ENCODE data around the gene AMPD2.

Gene AMPD2

DNA sequence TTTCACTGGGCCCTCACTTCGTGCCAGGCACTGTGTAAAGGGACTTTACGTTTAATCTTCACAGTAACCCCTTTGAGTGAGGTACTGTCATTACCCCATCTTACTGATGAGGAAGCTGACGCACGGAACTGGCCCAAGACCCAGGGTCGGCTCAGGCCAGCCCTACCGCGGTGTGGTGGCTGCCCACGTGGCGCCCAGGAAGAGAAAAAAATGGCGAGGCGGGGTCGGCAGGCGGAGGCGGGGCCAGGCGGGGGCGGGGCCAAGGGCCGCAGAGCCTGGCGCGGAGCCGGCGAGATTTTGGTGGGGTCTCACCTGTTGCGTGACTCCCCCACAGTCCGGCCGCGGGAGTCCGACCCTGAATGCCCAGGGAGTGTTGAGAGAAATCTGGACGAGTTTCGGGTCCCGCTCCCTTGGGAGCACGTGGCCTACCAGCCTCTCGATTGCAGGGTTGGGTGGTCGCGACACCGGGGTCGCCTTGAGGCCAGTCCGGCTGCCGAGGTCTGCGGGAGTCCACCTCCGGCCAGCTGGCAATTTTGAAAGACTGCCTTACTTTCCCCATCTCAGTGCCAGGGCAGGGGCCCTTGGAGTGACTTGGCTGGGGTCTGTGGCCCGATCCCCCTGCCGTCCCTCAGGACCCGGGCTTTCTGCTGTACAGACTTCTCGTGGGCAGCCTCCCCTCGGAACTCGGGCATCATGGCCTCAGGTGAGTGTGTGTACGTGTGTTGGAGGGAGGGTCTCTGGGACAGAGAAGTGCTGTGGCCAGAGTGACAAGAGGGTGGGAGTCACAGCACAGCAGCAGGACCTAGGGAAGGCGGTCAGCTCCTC, at the start of gene AMPD2, which contains the start of gene GNAT2:
Gene AMPD2, plus strand, starts transcription at position 262 of the 825 bp plus-strand sequence. CDS start 1,339 bp downstream, outside the sequence.
Gene GNAT2, minus strand, starts transcription at position 41 of the 825 bp plus-strand sequence. CDS start 6,746 bp downstream, outside the sequence.
- DNase-seq (ENCODE audit: low read depth), result peak; percentile 41
- in situ Hi-C loops (cut with HindIII; ENCODE audit: low sequenced_read_pairs), result no loop called here
- TF ChIP-seq CTCF (IDR thresholded peaks at IDR 0.05; ENCODE audit: low read depth, low read length, missing control alignments), result no peak
- peak within 1 kb of the TSS; percentile 91 for H3K4me3 ChIP-seq (ENCODE audit: low read depth, low read length)

DNA sequence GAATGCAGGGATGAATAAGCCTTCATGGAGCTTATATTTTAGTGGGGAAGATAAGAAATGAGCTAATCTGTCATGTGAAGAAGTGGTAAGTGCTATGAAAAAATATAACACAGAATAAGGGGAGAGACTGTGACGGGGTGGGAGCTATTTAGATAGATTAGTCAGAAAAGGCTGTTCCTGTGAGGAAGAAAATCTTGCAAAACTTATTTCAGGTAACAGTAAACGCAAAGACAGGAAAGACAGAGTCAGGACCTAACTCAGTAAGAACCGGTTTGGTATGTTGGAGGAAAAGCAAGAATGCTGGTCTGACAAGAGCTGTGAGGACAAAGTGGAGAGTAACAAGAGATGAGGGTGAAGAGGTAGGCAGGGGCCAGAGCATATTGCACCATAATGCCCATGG, 49.2 kb upstream of the AMPD2 start:
- H3K4me3 ChIP-seq (ENCODE audit: low read depth, low read length), result no peak overlapping the region
- in situ Hi-C loops (cut with HindIII; ENCODE audit: low sequenced_read_pairs), result no loop called here
- TF ChIP-seq CTCF (IDR thresholded peaks at IDR 0.05; ENCODE audit: low read depth, low read length, missing control alignments), result no peak
- no peak for DNase-seq (ENCODE audit: low read depth)

- in situ Hi-C loops (cut with HindIII; ENCODE audit: low sequenced_read_pairs), result no loop called here
- H3K4me3 ChIP-seq (ENCODE audit: low read depth, low read length), result no peak overlapping the region
- DNase-seq (ENCODE audit: low read depth), result no peak
- no peak for TF ChIP-seq CTCF (IDR thresholded peaks at IDR 0.05; ENCODE audit: low read depth, low read length, missing control alignments)
Measured at GRCh38 chr1:109573785-109574184, 45.9 kb upstream of the AMPD2 start.

- H3K4me3 ChIP-seq (ENCODE audit: low read depth, low read length), result no peak overlapping the region
- TF ChIP-seq CTCF (IDR thresholded peaks at IDR 0.05; ENCODE audit: low read depth, low read length, missing control alignments), result no peak
- in situ Hi-C loops (cut with HindIII; ENCODE audit: low sequenced_read_pairs), result no loop called here
- no peak for DNase-seq (ENCODE audit: low read depth)
Measured at GRCh38 chr1:109578947-109579443, 40.6 kb upstream of the AMPD2 start.

- DNase-seq (ENCODE audit: low read depth), result peak; percentile 76
- in situ Hi-C loops (cut with HindIII; ENCODE audit: low sequenced_read_pairs), result no loop called here
- TF ChIP-seq CTCF (IDR thresholded peaks at IDR 0.05; ENCODE audit: low read depth, low read length, missing control alignments), result no peak
- H3K4me3 ChIP-seq (ENCODE audit: low read depth, low read length), result no peak overlapping the region
Measured at GRCh38 chr1:109579491-109579890, 40.1 kb upstream of the AMPD2 start.

GRCh38 chr1:109582021-109582420, 37.6 kb upstream of the AMPD2 start:
- TF ChIP-seq CTCF (IDR thresholded peaks at IDR 0.05; ENCODE audit: low read depth, low read length, missing control alignments), result no peak
- in situ Hi-C loops (cut with HindIII; ENCODE audit: low sequenced_read_pairs), result no loop called here
- DNase-seq (ENCODE audit: low read depth), result no peak
- no peak overlapping the region for H3K4me3 ChIP-seq (ENCODE audit: low read depth, low read length)
